HepG2 (cell line): Measurements from ENCODE around the gene EFCAB13. TPM values are rescaled to one million over a fixed set of nuclear protein-coding genes. Genes with fewer than 3 reads are reported as not detected.
A peak's percentile ranks its signal among the peaks of the same experiment; 100 is the strongest.

Source experiments
- ARHGAP35 ChIP-seq: sonication (generic); formaldehyde crosslinking; IDR thresholded peaks from 2 replicates; pipeline ENCODE4 v1.9.0; 2022; ENCODE audit warnings: mild to moderate bottlenecking, inconsistent platforms, moderate library complexity, missing genetic modification reagents, borderline replicate concordance
- ARNT2 ChIP-seq: sonication (generic); formaldehyde crosslinking; IDR thresholded peaks from 2 replicates; pipeline ENCODE4 v1.8.0; 2022; ENCODE audit warnings: mild to moderate bottlenecking, low read depth, missing genetic modification reagents, moderate library complexity
- CBX5 ChIP-seq: sonication (generic); formaldehyde crosslinking; IDR thresholded peaks from 2 replicates; pipeline ENCODE4 v1.4.0; 2020; ENCODE audit warnings: missing genetic modification reagents, borderline replicate concordance
- CHD2 ChIP-seq: IDR thresholded peaks from 2 replicates; pipeline ENCODE4 v1.6.1; 2011; ENCODE audit warnings: low read depth, low read length, improper control_type of control experiment
- HMG20B ChIP-seq: conservative IDR thresholded peaks from 2 replicates; pipeline ENCODE4 v1.6.1; 2016; ENCODE audit warnings: missing genetic modification reagents, missing compliant biosample characterization
- KDM4B ChIP-seq: sonication (generic); formaldehyde crosslinking; IDR thresholded peaks from 2 replicates; pipeline ENCODE4 v1.4.0; 2020; ENCODE audit warnings: missing genetic modification reagents
- MAF1 ChIP-seq: sonication (generic); formaldehyde crosslinking; IDR thresholded peaks from 2 replicates; pipeline ENCODE4 v1.5.0; 2020; ENCODE audit warnings: missing genetic modification reagents, borderline replicate concordance
- MEIS2 ChIP-seq: sonication (generic); formaldehyde crosslinking; IDR thresholded peaks from 2 replicates; pipeline ENCODE4 v1.9.0; 2021; ENCODE audit warnings: mild to moderate bottlenecking, missing genetic modification reagents
- RFXANK ChIP-seq: IDR thresholded peaks from 2 replicates; pipeline ENCODE4 v1.6.1; 2016
- SIX4 ChIP-seq: sonication (generic); formaldehyde crosslinking; IDR thresholded peaks from 2 replicates; pipeline ENCODE4 v1.4.0; 2020; ENCODE audit warnings: missing genetic modification reagents
- SMARCC2 ChIP-seq: fragments of 450-650 bp; IDR thresholded peaks from 2 replicates; pipeline ENCODE4 v1.6.1; 2017; ENCODE audit warnings: antibody characterized with exemption, mild to moderate bottlenecking
- SNAPC2 ChIP-seq: sonication (generic); formaldehyde crosslinking; IDR thresholded peaks from 2 replicates; pipeline ENCODE4 v1.8.1; 2022; ENCODE audit warnings: mild to moderate bottlenecking, missing genetic modification reagents
- TARDBP ChIP-seq: sonication (generic); formaldehyde crosslinking; IDR thresholded peaks from 2 replicates; pipeline ENCODE4 v1.8.0; 2022; ENCODE audit warnings: mild to moderate bottlenecking, missing genetic modification reagents
- XRCC5 ChIP-seq: fragments of 200-400 bp; formaldehyde crosslinking; optimal IDR thresholded peaks from 2 replicates; pipeline ENCODE3; 2017; ENCODE audit warnings: mild to moderate bottlenecking, low read length
- ZFP62 ChIP-seq: sonication (generic); formaldehyde crosslinking; IDR thresholded peaks from 2 replicates; pipeline ENCODE4 v1.4.0; 2020; ENCODE audit warnings: missing genetic modification reagents
- ZFP90 ChIP-seq: sonication (generic); formaldehyde crosslinking; IDR thresholded peaks from 2 replicates; pipeline ENCODE4 v1.8.0; 2022; ENCODE audit warnings: missing genetic modification reagents, mild to moderate bottlenecking, inconsistent platforms, borderline replicate concordance
- ZNF660 ChIP-seq: sonication (generic); formaldehyde crosslinking; IDR thresholded peaks from 2 replicates; pipeline ENCODE4 v1.5.1; 2020; ENCODE audit warnings: mild to moderate bottlenecking, low read depth, missing genetic modification reagents, borderline replicate concordance
- ZSCAN20 ChIP-seq: sonication (generic); formaldehyde crosslinking; IDR thresholded peaks from 2 replicates; pipeline ENCODE4 v1.4.0; 2020; ENCODE audit warnings: missing genetic modification reagents, mild to moderate bottlenecking, borderline replicate concordance
- ZSCAN21 ChIP-seq: sonication (generic); formaldehyde crosslinking; IDR thresholded peaks from 2 replicates; pipeline ENCODE4 v1.8.0; 2022; ENCODE audit warnings: mild to moderate bottlenecking, missing genetic modification reagents, moderate library complexity, borderline replicate concordance
- polyA plus RNA-seq, 8 experiments: library from polyadenylated mRNA; depleted of rRNA in 3 of 8; stranded (reverse) in 7 of 8; unstranded in 1 of 8; fragments of >200 nt; fragmentation: Illumina TruSeq in 4 of 8; extraction: Trizol in 4 of 8; gene quantifications; 2 replicates each; pipeline versions ENCODE4 v1.2.1 to v1.2.3, GENCODE V29; 2011 to 2016; ENCODE audit warnings: low read depth in 4 of 8, missing spikeins in 1 of 8, mixed read lengths in 1 of 8; ENCODE audit not compliant: insufficient read depth in 1 of 8
- total RNA-seq, 5 experiments: library from RNA; depleted of rRNA; stranded (reverse); fragments of >200 nt; fragmentation: Illumina TruSeq; extraction: Trizol; gene quantifications; 2 replicates each; pipeline ENCODE4 v1.2.3, GENCODE V29; 2016; ENCODE audit warnings: low read depth in 1 of 5
- TF ChIP-seq, protein P1 (sequence below): IDR thresholded peaks from 2 replicates; pipeline ENCODE4 v1.6.1; 2016; ENCODE audit warnings: low read depth, borderline replicate concordance
- TF ChIP-seq, protein P2 (sequence below): sonication (generic); formaldehyde crosslinking; IDR thresholded peaks from 2 replicates; pipeline ENCODE4 v1.4.0; 2020; ENCODE audit warnings: missing genetic modification reagents
- TF ChIP-seq, protein P3 (sequence below): IDR thresholded peaks from 2 replicates; pipeline ENCODE4 v1.6.1; 2016; ENCODE audit warnings: mild to moderate bottlenecking, missing biosample characterization, missing genetic modification reagents
- TF ChIP-seq, protein P4 (sequence below): sonication (generic); formaldehyde crosslinking; IDR thresholded peaks from 2 replicates; pipeline ENCODE4 v1.5.1; 2020; ENCODE audit warnings: mild to moderate bottlenecking, moderate library complexity, missing genetic modification reagents
- TF ChIP-seq, protein P5 (sequence below): sonication (generic); formaldehyde crosslinking; IDR thresholded peaks from 2 replicates; pipeline ENCODE4 v1.4.0; 2020; ENCODE audit warnings: missing genetic modification reagents
- TF ChIP-seq, protein P6 (sequence below): IDR thresholded peaks from 2 replicates; pipeline ENCODE4 v1.6.1; 2018; ENCODE audit warnings: missing genetic modification reagents, mild to moderate bottlenecking, missing compliant biosample characterization
- TF ChIP-seq, protein P7 (sequence below): sonication (generic); formaldehyde crosslinking; IDR thresholded peaks from 2 replicates; pipeline ENCODE4 v1.4.0; 2020; ENCODE audit warnings: low read depth, mild to moderate bottlenecking, missing genetic modification reagents

Gene EFCAB13
- total and polyA plus RNA-seq, 2 of the 13 experiments (the other 11 are each of a cell fraction or from before 2014, with no cell fraction given): 0.22 to 0.71 TPM

DNA sequence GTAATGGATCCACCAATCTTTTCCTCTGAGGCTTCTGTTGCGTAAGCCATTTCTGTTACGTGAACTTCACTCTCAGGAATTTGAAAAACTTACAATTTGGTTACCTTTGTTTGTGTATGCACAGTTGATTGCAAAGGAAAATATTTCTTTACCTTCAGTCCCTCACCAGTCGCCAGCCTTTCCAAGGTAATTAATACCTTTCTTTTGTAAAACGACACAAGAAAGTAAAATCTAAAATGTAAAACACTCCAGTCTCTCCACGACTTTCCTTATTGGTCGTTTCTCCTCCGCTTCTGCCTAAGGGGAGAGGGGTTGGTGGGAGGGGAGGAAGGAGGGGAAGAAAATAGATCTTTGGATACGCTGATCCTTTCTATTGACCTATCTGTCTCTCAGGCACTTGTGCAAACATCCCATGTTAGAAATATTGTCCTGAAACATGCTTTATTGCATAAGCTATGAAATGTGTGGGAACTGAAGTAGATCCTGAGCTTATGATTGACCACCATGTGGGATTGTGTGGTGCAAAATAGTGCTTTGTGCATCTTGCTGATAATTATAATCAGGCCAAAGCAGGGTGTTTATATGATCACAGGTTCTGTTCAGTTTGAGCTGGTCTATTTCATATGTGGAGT lies 32.4 kb upstream of the EFCAB13 start (continued):
- TF ChIP-seq SIX4 (CRISPR knock-in tag): no peak
- TF ChIP-seq ZSCAN21 (CRISPR knock-in tag): no peak
- TF ChIP-seq, protein P1, sequence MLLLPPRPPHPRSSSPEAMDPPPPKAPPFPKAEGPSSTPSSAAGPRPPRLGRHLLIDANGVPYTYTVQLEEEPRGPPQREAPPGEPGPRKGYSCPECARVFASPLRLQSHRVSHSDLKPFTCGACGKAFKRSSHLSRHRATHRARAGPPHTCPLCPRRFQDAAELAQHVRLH (CRISPR knock-in tag): no peak
- no peak for TF ChIP-seq SNAPC2 (CRISPR knock-in tag)
- no peak for TF ChIP-seq ZFP62
- TF ChIP-seq ZFP90 (CRISPR knock-in tag): 0 out of 2 replicates have a peak, but pooled peaks have one; percentile 30
- no peak for TF ChIP-seq ARNT2 (CRISPR knock-in tag)
- TF ChIP-seq, protein P2, sequence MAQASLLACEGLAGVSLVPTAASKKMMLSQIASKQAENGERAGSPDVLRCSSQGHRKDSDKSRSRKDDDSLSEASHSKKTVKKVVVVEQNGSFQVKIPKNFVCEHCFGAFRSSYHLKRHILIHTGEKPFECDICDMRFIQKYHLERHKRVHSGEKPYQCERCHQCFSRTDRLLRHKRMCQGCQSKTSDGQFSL (CRISPR knock-in tag): no peak
- TF ChIP-seq ZSCAN20: no peak
- TF ChIP-seq TARDBP (CRISPR knock-in tag): no peak
- TF ChIP-seq RFXANK (CRISPR knock-in tag): no peak
- TF ChIP-seq, protein P3, sequence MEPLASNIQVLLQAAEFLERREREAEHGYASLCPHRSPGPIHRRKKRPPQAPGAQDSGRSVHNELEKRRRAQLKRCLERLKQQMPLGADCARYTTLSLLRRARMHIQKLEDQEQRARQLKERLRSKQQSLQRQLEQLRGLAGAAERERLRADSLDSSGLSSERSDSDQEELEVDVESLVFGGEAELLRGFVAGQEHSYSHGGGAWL (CRISPR knock-in tag): no peak
- TF ChIP-seq HMG20B (CRISPR knock-in tag): peak; percentile 68; the same call in 1 of the 2 replicates
- no peak for TF ChIP-seq XRCC5
- TF ChIP-seq, protein P4, sequence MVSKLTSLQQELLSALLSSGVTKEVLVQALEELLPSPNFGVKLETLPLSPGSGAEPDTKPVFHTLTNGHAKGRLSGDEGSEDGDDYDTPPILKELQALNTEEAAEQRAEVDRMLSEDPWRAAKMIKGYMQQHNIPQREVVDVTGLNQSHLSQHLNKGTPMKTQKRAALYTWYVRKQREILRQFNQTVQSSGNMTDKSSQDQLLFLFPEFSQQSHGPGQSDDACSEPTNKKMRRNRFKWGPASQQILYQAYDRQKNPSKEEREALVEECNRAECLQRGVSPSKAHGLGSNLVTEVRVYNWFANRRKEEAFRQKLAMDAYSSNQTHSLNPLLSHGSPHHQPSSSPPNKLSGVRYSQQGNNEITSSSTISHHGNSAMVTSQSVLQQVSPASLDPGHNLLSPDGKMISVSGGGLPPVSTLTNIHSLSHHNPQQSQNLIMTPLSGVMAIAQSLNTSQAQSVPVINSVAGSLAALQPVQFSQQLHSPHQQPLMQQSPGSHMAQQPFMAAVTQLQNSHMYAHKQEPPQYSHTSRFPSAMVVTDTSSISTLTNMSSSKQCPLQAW: no peak
- TF ChIP-seq, protein P5, sequence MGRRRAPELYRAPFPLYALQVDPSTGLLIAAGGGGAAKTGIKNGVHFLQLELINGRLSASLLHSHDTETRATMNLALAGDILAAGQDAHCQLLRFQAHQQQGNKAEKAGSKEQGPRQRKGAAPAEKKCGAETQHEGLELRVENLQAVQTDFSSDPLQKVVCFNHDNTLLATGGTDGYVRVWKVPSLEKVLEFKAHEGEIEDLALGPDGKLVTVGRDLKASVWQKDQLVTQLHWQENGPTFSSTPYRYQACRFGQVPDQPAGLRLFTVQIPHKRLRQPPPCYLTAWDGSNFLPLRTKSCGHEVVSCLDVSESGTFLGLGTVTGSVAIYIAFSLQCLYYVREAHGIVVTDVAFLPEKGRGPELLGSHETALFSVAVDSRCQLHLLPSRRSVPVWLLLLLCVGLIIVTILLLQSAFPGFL (CRISPR knock-in tag): no peak
- TF ChIP-seq, protein P6, sequence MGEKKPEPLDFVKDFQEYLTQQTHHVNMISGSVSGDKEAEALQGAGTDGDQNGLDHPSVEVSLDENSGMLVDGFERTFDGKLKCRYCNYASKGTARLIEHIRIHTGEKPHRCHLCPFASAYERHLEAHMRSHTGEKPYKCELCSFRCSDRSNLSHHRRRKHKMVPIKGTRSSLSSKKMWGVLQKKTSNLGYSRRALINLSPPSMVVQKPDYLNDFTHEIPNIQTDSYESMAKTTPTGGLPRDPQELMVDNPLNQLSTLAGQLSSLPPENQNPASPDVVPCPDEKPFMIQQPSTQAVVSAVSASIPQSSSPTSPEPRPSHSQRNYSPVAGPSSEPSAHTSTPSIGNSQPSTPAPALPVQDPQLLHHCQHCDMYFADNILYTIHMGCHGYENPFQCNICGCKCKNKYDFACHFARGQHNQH (CRISPR knock-in tag): no peak
- 0 out of 2 replicates have a peak, but pooled peaks have one; percentile 48 for TF ChIP-seq MEIS2 (CRISPR knock-in tag)
- TF ChIP-seq, protein P7, sequence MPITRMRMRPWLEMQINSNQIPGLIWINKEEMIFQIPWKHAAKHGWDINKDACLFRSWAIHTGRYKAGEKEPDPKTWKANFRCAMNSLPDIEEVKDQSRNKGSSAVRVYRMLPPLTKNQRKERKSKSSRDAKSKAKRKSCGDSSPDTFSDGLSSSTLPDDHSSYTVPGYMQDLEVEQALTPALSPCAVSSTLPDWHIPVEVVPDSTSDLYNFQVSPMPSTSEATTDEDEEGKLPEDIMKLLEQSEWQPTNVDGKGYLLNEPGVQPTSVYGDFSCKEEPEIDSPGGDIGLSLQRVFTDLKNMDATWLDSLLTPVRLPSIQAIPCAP (CRISPR knock-in tag): no peak
- TF ChIP-seq SMARCC2: no peak
- no peak for TF ChIP-seq KDM4B (CRISPR knock-in tag)
- no peak for TF ChIP-seq CHD2
- no peak for TF ChIP-seq CBX5 (CRISPR knock-in tag)
- no peak for TF ChIP-seq MAF1 (CRISPR knock-in tag)
- no peak for TF ChIP-seq ARHGAP35
- no peak for TF ChIP-seq ZNF660 (CRISPR knock-in tag)
